A172 (cell line): Measurements from ENCODE around the gene SALL3. TPM values are rescaled to one million over a fixed set of nuclear protein-coding genes. Genes with fewer than 3 reads are reported as not detected.

Experiments
- DNase-seq: peaks from one replicate; pipeline ENCODE4 v3.0.0-alpha.2; 2015; ENCODE audit warnings: low spot score
- total RNA-seq: library from RNA; depleted of rRNA; stranded (reverse); fragments of >200 nt; shearing (Covaris generic); gene quantifications from 2 replicates; pipeline ENCODE4 v1.2.3, GENCODE V29; 2014

The SALL3 gene
- total RNA-seq, 1 experiment from 2014 or later: not detected

GRCh38 chr18:78965260-78965659, 14.4 kb upstream of the SALL3 start:
- no peak for DNase-seq

- DNase-seq: no peak
Measured at GRCh38 chr18:78965917-78966792, 13.5 kb upstream of the SALL3 start.

GRCh38 chr18:78966793-78967106, 12.9 kb upstream of the SALL3 start:
- no peak for DNase-seq

- no peak for DNase-seq
Measured at GRCh38 chr18:78967692-78968091, 11.9 kb upstream of the SALL3 start.

- no peak for DNase-seq
Measured at GRCh38 chr18:78969574-78970315, 9.9 kb upstream of the SALL3 start.

DNA sequence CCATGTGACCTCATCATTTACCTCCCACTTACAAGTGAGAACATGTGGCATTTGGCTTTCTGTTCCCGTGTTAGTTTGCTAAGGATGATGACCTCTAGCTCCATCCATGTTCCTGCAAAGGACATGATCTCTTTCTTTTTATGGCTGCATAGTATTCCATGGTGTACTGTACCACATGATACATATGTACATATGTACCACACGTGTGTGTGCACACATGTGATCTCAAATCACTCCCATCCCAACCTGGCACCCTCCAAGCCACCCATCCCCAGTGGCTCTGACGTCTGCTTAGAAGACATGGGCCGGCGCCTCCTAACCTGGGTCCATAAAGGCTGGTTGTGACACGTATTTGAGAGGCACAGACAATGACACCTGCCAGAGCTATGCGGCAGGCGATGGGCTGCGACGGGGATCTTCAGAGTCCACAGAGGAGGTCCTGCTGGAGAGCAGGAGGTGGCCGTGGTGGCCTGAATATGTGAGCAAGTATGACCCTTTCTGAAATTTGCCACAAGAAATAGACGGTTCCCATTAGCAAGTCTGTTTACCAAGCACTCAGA, 8.8 kb upstream of the SALL3 start:
- DNase-seq: no peak

DNA sequence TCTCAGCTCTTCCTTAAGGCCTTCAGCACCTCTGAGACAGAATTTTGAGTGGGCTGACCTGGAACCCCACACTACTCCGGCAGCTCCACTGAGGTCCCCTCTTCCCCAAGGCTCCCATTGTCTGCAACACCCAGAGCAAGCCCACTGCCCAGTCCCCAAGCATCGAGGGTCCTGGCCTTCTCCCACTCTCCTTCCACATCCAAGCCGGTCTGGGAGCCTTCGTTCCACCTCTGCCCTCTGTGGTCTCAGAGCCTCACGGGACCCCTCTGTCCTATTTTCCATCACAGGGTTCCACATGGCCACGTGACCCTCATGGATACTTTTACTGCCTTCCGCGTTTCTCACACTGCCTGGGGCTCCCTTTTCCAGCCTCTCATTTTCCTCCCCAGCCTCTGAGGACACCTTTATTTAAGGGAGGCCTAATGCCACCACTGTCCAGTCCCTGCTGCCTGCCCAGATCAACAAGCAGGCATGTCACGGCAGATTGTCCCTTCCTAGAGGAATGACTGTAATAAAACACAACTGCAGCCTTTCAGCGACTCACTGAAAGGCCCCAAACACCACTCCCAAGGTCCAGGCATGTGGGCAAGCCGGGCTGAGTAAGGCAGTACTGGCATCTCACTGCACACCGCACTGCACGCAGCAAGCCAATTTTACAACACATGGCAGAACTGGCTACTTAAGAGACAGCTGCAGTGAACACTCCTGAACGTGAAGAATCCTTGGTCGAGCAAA, 7.9 kb upstream of the SALL3 start:
- no peak for DNase-seq

DNA sequence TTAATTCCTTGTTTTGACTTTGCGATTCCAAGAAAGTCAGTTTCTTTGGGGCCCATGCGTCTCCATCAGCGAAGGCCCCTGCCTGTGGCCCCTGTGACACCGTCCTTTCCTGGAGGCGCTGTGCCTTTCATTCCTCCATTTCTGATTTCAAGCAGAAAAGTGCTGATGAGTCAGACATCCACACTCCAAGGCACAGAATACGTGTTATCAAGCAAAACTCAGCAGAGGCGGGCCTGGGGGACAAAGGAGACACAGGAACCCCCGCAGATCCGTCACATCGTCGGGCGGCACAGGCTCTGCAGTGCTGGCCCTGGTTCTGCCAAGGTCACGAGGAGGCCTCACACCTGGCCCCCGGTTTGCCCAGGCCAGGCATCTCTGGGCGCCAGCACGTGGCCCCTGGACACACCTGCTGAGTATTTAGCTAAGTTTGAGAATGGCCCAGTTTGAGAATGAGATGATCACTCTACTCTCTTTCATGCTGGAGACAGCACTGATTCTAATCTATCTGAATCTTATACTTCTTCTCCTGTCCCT, 7.2 kb upstream of the SALL3 start:
- DNase-seq: no peak

DNA sequence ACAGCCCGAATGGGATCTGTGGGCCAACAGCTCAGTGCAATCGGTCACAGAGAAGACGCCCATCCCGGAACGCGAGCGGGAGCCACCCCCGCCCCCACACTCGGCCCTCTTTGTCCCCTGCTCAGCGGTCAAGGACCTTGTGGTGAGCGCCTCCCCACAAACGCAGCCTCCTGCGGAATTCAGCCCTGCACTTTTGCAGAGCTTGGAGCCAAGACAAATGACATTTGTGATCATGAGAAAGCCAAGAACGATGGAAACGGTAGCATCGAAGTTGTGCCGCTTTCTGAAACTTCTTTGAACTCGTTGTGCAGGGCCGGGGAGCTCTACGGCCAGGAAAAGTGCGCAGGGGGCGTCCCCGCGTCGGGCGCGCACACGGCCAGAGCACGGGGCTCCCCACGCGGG, 6.7 kb upstream of the SALL3 start:
- DNase-seq: no peak

DNA sequence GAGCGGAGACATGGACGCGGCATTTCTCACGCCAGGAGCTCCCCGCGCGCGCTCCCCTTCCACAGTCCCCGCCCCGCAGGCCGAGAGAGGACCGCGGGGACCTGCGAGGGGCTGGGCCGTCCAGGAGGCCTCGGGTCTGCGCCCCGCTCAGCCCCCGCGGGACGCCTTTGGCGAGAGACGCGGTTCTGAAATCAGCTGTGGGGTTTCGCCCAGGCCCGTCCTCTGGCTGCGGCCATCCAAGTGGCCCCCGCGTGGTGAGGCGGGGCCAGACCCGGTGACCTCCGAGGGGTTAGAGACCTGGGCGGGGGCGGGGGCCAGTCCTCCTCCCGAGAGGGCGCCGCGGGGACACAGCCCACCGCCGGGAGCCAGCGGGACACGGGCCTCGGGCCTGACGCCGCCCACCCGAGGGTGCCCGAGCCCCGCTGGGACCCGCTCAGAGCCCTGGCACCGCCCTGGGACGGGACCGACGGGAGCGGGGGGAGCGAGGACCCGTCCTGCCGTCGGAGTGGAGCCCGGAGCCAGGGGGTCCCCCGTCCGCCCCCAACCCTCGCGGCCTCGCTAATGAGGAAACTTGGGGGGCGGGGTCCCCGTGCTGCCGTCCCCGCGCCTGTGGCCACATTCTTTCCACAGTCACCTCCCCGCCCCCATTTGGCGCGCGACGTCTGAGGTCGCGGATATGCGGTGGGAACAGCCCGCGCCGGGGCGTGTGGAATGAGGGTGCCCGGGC, 6.1 kb upstream of the SALL3 start:
- no peak for DNase-seq

DNA sequence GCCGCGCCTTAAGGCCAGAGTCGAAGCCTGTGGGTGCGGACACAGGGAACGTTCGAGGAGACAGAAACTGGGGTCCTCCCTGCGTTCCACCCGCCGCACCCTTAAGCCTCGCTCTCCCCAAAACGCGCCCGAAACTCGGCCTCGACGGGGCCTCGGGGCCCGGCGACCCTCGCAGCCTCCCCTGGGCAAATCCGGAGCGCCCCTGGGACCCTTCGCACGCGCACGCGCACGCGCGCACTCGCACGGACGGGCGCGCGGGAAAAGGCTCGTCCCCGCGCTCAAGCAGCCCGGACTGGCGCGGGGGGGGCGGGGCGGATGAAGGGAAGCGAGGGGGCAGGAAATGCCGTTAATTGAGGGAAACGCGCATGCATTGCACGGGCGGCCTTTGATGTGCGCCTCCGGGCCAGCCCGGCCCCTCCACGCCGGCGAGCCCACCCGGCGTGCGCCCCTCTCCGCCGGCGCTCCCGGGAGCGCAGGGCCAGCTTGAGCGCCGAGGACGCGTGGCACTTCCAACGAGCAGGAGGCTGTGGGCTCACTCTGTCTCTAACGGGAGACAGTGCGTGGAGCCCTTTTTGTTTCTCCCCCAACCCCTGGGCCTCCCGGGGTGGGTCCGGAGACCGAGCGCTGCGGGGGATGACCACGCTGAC, 5.4 kb upstream of the SALL3 start:
- DNase-seq: no peak

DNA sequence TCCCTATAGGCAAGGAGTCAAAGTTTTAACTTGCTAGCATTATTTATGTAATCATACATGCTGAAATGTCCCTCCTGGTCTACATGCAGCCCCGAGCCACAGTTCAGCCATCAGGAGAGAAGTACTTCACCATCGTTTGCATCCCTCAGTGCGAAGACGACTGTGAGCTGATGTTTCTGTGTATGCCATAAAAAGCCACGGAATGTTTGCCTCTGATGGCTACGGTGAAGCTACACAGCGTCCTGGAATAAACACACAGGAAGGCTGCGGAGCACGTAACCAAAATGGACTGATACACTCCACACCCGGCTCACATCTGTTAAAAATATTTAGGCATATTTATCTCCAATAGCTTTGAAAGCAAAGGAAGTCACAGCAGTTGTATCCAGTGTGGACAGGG, 4.3 kb upstream of the SALL3 start:
- DNase-seq: no peak

DNA sequence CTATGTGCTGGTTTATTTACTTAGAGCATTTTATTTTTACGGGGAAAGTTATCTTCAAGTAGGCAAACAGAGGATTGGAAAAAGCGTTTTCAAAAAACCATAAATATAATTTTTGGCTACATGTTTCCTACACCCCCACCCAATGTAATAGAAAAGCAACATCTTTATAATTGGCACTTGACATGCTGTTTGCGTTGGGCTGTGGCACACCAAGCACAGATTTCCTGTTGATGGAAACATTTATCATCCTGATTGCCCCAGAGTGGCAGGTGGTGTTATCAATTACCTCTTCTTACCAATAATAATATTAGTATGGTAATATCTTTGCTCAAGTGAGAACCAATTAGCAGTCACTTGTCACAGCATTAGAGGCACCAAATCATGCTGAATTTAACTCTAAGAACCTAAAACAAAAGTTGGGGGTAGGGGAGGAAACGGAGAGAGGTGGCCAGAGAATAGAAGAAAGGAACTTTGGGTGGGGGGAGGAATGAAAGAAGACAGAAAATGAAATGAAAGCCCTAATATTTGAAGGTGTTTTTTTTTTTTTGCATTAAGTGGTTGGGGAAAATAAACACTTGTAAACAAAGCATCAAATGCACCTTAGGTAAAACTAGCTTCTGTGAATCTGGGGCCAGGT, 3.8 kb upstream of the SALL3 start:
- no peak for DNase-seq

DNA sequence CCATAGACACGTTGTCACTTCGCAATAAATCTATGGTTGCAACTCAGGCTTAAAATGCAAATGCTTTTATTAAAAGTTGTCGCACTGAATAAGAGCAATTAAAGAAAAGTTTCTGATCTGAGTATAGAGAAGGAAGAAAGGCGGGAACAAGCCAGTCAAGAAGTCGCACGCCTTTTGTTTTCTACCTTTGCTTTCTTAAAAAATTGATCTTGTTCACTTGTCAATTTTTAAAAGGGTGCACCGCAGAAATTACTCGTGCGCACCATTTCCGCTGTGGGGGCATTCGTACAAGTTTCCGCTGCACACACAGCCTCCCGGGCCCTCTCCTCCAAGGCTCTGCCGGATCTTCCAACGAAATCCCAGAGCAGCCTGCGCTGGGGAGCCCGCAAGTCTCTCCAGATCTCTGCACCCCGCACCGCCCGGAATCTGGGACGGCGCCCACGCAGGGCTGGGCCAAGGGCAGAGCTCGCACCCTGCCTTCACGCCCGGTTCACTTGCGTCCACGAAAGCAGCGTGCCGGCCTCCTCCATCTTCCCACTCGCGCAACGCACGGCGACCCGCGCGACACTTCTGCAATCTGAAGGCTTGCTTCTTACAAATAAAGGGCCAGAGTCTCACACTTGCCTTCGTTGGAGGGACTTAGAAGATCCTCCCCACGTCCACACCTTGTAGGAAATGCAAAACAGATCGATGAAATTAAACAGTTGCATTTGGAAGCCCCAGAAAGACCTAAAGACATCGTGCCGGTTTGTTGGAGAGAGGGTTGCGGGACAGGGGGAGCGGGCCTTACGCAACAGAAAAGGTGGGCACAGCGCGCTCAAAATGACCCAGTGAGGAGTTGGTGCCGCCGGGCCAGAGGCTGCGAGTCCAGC, 2.6 kb upstream of the SALL3 start:
- DNase-seq: no peak

DNA sequence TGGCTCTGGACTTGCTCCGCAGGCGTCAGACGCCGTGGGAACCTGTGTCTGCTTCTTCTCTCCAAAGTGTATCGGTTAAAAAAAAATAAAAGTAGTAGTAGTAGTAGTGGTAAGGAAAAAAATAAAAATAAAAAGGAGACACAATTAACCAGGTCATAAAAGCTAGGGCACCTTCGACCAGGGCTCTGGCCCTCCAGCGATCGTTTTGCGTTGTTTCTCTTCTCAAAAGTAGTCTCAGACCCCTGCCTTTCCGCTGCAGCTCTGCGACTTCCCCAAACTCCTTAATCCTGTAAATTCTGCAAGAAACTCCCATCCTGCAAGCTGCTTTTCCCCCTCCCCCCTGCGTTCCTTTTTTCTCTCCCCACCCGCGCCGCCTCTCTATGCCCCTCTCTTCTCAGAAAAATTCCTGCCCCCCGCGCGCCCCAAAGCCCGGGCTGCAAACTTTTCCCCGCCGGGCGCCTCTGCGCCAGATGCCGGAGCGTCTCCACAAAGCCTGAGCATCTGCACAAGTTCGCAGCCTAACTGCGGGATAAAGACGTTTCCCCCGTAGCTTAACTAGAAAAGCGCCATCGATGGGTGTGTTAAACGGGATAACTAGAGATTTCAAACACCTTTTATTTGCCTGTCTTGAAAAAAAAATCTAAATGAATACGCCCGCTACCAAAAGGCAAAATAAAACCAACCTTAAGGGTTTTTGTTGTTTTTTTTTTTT, 1.8 kb upstream of the SALL3 start:
- no peak for DNase-seq

- no peak for DNase-seq
Measured at GRCh38 chr18:78978349-78979055, 1.1 kb upstream of the SALL3 start.

- DNase-seq: no peak
Measured at GRCh38 chr18:78979056-78979729, 425 bp upstream of the SALL3 start.
